ENCODE results near the gene SRRM3. TPM values are rescaled to one million over a fixed set of nuclear protein-coding genes. Genes with fewer than 3 reads are reported as not detected.
A peak's percentile ranks its signal among the peaks of the same experiment; 100 is the strongest.
"Not testable (repeated sequence)": the region's sequence is repeated elsewhere in the genome, so short reads cannot be mapped to it uniquely, and the experiment has no call there.

The SRRM3 gene
- polyA plus RNA-seq, 1 donor: 0.63 TPM

GRCh38 chr7:76314042-76314721 lies 112.5 kb downstream of the SRRM3 start:
- no peak for DNase-seq (ENCODE audit: low read depth)

DNA sequence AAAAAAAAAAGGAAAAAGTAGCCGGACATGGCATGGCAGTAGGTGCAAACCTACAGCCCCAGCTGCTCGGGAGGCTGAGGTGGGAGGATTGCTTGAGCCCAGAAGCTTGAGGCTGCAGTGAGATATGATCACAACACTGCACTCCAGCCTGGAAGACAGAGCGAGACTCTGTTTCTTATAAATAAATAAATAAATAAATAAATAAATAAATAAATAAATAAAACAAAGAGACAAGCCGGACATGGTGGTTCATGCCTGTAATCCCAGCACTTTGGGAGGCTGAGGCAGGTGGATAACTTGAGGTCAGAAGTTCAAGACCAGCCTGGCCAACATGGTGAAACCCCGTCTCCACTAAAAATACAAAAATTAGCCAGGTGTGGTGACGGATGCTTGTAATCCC lies 113.0 kb downstream of the SRRM3 start:
- not testable (repeated sequence) for DNase-seq (ENCODE audit: low read depth)

- DNase-seq (ENCODE audit: low read depth): no peak
Measured at GRCh38 chr7:76315364-76315763, 113.7 kb downstream of the SRRM3 start.

DNA sequence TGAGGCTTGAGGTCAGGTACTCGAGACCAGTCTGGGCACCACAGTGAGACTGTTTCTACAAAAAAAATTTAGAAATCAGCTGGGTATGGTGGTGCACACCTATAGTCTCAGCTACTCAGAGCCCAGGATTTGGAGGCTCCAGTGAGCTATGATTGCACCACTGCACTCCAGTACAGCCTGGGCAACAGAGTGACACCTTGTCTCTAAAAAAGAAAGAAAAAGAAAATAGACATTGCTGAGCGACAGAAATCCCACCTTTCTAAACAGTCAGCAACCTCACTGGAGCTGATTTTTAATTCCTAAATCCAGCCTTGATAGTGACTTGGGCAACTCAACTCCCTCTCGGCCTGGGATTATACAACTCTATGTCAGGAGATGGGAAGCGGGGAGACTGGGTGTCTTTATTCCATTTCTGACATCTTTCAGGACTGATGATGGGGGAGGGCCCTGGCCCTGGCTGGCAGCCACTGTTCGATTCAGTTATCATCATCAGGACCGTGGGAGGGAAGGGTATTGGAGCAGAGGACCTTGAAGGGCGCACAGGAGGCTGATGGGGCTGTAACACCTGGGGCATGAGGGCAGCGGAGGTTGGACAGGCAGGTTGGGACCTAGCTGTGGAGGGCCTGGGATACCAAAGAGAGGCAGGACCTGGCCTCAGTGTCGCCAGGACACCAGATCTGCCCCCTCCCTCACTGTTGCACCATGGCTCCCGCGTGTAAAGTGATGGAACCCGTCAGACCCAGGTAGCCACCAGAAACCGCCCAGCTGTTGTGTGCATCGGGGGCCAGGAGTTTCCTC lies 115.5 kb downstream of the SRRM3 start:
- DNase-seq (ENCODE audit: low read depth): no peak

DNA sequence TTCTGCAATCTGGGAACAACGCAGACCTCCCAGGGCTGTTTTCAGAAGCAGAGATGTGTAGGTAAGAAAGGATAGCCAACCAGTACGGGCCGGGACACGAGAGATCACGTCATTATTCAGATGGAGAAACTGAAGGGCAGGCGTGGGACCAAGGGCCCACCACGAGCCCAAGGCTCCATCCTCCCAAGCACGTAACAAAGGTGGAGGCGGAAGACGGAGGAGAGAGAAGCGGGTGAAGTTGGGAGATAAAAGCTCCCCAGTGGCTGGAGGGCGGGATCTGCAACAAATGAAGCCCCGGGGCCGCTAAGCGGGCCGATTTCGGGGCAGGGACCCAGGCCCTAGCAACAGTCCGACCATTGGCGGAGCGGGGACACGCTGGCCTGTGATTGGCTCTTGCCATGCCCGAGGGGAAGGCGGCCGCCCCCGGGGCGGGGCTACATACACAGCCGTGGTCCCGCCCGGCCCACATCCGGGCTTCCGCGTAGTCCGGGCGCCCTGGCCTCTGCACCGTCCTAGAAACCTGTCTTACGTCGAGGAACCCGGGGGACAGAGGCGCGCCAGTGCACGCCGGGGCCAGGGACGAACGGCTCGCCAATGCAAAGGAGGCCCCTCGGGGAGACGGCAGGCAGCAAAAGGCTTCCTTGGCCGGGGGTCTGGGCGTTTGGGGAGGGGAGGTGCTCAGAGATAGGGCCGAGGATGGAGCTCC lies 116.2 kb downstream of the SRRM3 start:
- DNase-seq (ENCODE audit: low read depth): peak; percentile 93

DNA sequence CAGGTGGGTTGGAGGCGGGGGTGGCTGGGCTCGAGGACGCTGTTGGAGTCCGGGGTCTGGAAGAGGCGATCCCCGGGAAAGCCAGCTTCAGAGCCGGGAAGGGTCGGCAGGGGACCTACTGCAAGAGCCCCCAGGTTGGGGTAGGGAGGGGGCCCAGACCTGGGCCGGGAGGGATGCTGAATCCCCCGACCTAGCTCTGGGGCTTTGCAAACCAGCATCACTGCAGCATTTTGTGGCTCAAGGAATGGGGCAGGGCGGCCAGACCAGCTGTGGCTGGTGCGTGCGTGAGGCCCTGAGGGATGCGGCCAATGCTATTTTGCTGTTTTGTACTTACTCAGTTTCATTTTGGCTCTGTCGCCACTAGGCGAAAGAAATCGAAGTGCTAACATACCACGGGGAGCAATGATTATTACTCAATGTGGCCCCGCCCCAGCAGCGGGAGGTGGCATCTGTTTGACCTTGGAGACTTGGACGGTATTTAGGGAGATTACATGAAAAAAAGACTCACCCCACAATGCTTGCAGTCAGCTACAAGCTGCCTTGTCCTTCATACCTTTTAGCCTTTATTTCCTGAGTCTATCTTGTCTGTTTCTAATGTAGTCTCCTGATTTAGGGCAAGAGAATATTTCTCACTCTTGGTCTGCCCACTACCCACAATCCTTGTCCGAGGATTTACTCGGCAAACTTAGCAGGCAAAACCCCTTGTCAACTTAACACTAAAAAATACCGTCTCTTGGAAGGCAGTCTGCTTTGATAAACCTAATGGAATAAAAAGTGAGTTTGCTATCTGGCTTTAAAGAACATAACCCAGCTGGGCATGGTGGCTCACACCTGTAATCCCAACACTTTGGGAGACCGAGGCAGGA lies 117.0 kb downstream of the SRRM3 start:
- DNase-seq (ENCODE audit: low read depth): no peak

DNA sequence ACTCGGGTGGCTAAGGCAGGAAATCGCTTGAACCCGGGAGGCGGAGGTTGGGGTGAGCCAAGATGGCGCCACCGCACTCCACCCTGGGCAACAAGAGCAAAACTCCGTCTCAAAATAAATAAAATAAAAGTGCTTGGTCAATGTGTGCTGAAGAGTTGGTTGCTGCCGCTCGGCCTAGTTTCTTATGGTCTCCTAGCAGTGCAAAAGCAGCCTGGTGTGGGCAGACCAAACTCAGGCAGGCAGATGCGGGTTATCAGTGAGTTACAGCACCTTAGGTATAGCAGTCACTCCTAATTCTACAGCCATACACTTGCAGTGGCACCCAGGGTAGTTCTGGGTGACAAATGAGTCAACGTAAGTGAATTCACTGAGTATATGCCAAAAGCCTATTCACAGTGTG lies 123.4 kb downstream of the SRRM3 start:
- DNase-seq (ENCODE audit: low read depth): no peak

DNA sequence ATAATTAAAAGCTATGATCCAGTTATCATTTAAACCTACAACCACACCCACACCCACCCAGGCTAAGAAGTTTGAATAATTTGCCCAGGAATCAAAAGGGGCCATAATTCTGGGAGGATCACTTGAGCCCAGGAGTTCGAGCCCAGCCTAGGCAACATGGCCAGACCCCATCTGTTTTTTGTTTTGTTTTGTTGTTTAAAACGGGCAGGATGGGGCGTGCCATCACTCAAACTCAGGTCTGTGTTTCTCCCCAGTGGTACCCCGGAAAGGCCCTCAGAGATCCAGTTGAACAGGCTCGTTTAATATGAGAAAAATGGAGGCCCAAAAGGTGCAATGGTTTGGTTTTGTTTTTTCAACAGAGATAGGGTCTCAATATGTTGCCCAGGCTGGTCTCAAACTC lies 124.1 kb downstream of the SRRM3 start:
- DNase-seq (ENCODE audit: low read depth): no peak

DNA sequence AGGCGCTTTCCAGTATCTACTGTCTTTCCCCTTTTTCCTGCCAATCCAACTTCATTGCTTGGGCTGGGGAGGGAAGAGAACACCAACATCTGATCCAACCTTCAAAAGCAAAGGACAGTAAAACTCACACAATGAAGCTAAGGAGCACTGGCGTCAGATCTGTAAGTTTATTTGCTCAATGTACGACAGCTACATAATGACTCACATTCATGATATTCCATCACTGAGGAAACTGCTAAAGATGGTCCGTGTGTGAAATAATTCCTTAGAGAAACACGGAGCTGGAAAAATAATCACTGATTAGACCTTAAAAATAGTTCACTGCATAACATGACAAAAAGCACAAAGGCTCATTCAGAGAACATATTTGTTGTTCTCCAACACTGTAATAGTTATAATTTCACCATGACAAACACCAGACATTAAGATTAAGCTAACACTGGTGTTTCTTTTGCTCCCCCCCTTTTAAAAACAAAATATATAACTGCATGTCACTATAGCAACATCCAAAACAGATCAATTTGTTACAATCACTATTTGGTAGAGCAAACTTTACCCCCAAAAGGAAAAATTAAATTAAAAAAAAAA lies 125.0 kb downstream of the SRRM3 start:
- no peak for DNase-seq (ENCODE audit: low read depth)

GRCh38 chr7:76327610-76328009 lies 125.9 kb downstream of the SRRM3 start:
- no peak for DNase-seq (ENCODE audit: low read depth)

DNA sequence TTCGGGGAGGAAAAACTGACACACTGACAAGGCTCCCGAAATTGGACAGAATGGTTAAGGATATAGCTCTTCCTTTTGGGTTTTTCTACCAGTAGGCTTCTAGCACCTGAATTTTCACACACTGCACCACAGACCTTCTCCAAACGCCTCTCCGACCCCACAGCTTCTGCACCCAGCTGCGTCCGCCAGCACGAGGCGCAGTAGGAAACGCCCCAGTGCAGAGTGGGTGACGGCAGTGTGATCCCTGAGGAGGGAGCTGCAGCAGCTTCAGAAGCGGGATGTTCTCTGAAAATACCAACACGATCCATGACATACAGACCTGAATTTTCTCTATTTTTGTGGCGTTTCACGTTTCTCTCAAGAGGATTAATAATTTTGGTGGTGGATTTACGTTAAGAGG lies 126.7 kb downstream of the SRRM3 start:
- DNase-seq (ENCODE audit: low read depth): no peak

DNA sequence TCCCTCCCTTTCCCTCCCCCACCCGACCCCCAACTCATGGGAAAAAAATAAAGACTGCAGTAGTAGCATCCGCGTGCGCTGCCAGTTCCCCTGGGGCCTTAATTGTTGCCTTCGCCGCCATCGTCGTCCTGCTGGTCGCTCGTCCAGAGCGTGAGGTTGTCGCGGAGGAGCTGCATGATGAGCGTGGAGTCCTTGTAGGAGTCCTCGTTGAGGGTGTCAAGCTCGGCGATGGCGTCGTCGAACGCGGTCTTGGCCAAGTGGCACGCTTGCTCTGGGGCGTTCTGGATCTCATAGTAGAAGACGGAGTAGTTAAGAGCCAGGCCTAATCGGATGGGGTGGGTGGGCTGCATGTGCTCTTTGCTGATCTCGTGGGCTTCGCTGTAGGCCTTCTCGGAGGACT lies 127.8 kb downstream of the SRRM3 start:
- DNase-seq (ENCODE audit: low read depth): no peak

- DNase-seq (ENCODE audit: low read depth): no peak
Measured at GRCh38 chr7:76330261-76330660, 128.6 kb downstream of the SRRM3 start.

DNA sequence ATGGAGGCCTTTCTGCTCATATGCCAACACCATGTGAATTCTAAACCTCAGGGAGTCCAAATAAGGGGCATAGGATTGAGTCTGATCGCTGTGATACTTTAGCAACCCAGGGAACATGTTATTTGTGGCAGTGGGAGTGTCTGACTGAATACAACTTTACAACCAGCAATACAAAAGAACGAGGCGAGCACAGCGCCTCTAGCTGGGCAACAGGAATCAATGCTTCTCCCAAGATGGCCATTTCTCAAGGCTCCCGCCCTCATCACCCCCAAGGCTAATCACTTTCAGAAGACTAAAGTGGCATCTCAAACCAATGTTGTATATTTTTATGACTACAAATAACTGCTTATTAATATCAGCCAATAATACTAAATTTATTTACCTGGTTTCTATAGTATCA lies 129.0 kb downstream of the SRRM3 start:
- DNase-seq (ENCODE audit: low read depth): no peak

DNA sequence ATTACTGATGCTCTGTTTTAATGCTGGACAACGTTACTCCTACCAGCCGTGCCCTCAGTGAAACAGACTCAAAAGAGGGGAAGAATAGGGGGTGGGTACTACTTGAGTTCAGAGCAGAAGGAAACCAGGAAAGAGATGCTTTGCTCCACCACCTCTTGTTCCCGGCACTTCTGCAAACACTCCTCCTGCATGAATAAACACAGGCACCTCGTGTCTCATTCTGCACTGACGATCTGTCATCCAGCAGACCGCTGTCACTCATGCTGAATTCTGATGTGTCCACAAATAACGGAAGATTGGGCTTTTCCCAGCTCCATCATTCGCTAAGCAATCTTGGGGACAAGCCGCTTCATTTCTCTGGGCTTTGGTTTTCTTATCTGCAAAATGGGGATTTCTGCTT lies 130.4 kb downstream of the SRRM3 start:
- DNase-seq (ENCODE audit: low read depth): no peak

GRCh38 chr7:76333511-76334101 lies 131.9 kb downstream of the SRRM3 start:
- DNase-seq (ENCODE audit: low read depth): no peak

GRCh38 chr7:76334320-76334967 lies 132.7 kb downstream of the SRRM3 start:
- DNase-seq (ENCODE audit: low read depth): no peak

GRCh38 chr7:76335417-76335816 lies 133.7 kb downstream of the SRRM3 start:
- not testable (repeated sequence) for DNase-seq (ENCODE audit: low read depth)

- no peak for DNase-seq (ENCODE audit: low read depth)
Measured at GRCh38 chr7:76336094-76336493, 134.4 kb downstream of the SRRM3 start.

All from forelimb muscle (tissue), 1 donor.